Ovary (tissue), 9 donors: ENCODE data around the gene TBC1D8. TPM values are rescaled to one million over a fixed set of nuclear protein-coding genes. Genes with fewer than 3 reads are reported as not detected.

Experiments
- DNase-seq, 5 donors: peaks; one replicate each; pipeline ENCODE4 v3.0.0-alpha.2; 2019 to 2020
- H3K27ac ChIP-seq, 2 donors: fragments of 200-600 bp; one replicate each; pipeline versions ENCODE4 v1.5.1 to v1.8.0; 2019 to 2022
- H3K27me3 ChIP-seq: fragments of 200-600 bp; one replicate; pipeline ENCODE4 v1.8.0; 2022
- H3K36me3 ChIP-seq: fragments of 200-600 bp; sonication (generic); one replicate; pipeline ENCODE4 v1.5.1; 2019
- H3K4me1 ChIP-seq: one replicate; pipeline ENCODE4 v1.8.1; 2013; ENCODE audit warnings: mild to moderate bottlenecking, moderate library complexity; ENCODE audit not compliant: insufficient read depth
- H3K4me3 ChIP-seq: fragments of 200-600 bp; sonication (generic); one replicate; pipeline ENCODE4 v1.5.1; 2017
- H3K9me3 ChIP-seq, 2 donors: fragments of 200-600 bp in 1 of 2; sonication (generic) in 1 of 2; one replicate each; pipeline versions ENCODE4 v1.5.1 to v1.8.1; 2013 to 2019; ENCODE audit warnings: mild to moderate bottlenecking in 1 of 2, moderate library complexity in 1 of 2
- CTCF ChIP-seq, 3 donors: fragments of 450-650 bp in 2 of 3; fragments of 200-600 bp in 1 of 3; IDR thresholded peaks; one replicate each; pipeline versions ENCODE4 v1.5.1 to v1.8.0; 2016 to 2022; ENCODE audit warnings: antibody characterized with exemption in 3 of 3, mild to moderate bottlenecking in 1 of 3
- EP300 ChIP-seq: sonication (generic); formaldehyde crosslinking; IDR thresholded peaks from one replicate; pipeline ENCODE4 v1.6.1; 2017; ENCODE audit warnings: antibody characterized with exemption
- POLR2A ChIP-seq: fragments of 450-650 bp; IDR thresholded peaks from one replicate; pipeline ENCODE4 v1.6.1; 2017; ENCODE audit warnings: antibody characterized with exemption, mild to moderate bottlenecking, moderate library complexity
- WGBS, 3 donors: extraction: QIAGEN DNeasy Blood & Tissue Kit in 1 of 3; methylation state at CpG; one replicate each; pipeline versions ENCODE4 v1.1.5 to v1.1.7; 2013 to 2017; 5-methylcytosine and 5-hydroxymethylcytosine counted together
- intact Hi-C, 4 donors: fragments of 100-400 bp; cut with DNase I; formaldehyde crosslinking; loops; one replicate each; pipeline versions ENCODE4 v1.11.0 to v1.15.1; 2022 to 2023
- polyA plus RNA-seq, 2 donors: library from polyadenylated mRNA; stranded (reverse); fragments of 200-250 nt in 1 of 2; fragments of 350-450 nt in 1 of 2; fragmentation: Illumina TruSeq in 1 of 2; extraction: RNeasy Lipid Tissue Mini Kit (QIAGEN cat#74804) in 1 of 2; gene quantifications; one replicate each; pipeline ENCODE4 v1.2.3, GENCODE V29; 2013 to 2014
- total RNA-seq, 7 donors: library from RNA; depleted of rRNA in 2 of 7; stranded (reverse); fragments of >200 nt in 2 of 7; fragmentation: NEBNext Ultra II Directional in 3 of 7; extraction: Animal tissue kit (Norgen Biotek cat#: 25700) in 3 of 7; gene quantifications; one replicate each; pipeline versions ENCODE4 v1.1.0 to v1.2.4, GENCODE V29; 2016 to 2023
- donor health status: DM: no; HTN: no; CAD: no; lungs with moderate emphysema.
- donor health status: DM: no; HTN: no; CAD: no.
- donor health status: Bipolar disorder and iron deficiency.
- donor health status: DM: yes; HTN: yes; CAD: no.
- donor health status: DM: no; HTN: no; CAD: no.
- donor health status: DM: yes; HTN: yes; CAD: no.

The TBC1D8 gene
- total and polyA plus RNA-seq, 9 donors, result 10.8 to 44.6 (median 15.6) TPM

GRCh38 chr2:101040761-101041160 is 110.4 kb downstream of the TBC1D8 start:
- no peak overlapping the region for H3K27ac ChIP-seq
- intact Hi-C loops, result no loop called here
- no peaks in the 10 kb centered on the region for H3K36me3 ChIP-seq
- TF ChIP-seq CTCF (IDR thresholded peaks at IDR 0.05) (no peak), EP300 (no peak), POLR2A (no peak)
- no peaks in the 10 kb centered on the region for H3K9me3 ChIP-seq
- no peaks in the 10 kb centered on the region for H3K27me3 ChIP-seq
- H3K4me1 ChIP-seq, result no peaks in the 10 kb centered on the region
- WGBS, 3 donors, result 52 to 84% (median 77%) methylated on average over 6 of the region's 6 CpGs
- no peak for DNase-seq
- no peak overlapping the region for H3K4me3 ChIP-seq

- TF ChIP-seq CTCF (IDR thresholded peaks at IDR 0.05) (no peak), EP300 (no peak), POLR2A (no peak)
- Histone ChIP-seq H3K4me1 (no peaks in the 10 kb centered on the region), H3K27me3 (no peaks in the 10 kb centered on the region), H3K4me3 (no peak overlapping the region), H3K9me3 (no peaks in the 10 kb centered on the region), H3K36me3 (no peaks in the 10 kb centered on the region), H3K27ac (no peak overlapping the region)
- DNase-seq, result no peak
- intact Hi-C loops, result no loop called here
- WGBS, 3 donors, result 82 to 86% (median 84%) methylated on average over 13 of the region's 13 CpGs
Measured at GRCh38 chr2:101040072-101040471, 111.1 kb downstream of the TBC1D8 start.

- no peaks in the 10 kb centered on the region for H3K9me3 ChIP-seq
- intact Hi-C loops, result loop anchor here (5.0 to 10.0 kb wide), 3 partner anchors 114 to 169 kb away; partner anchors contain the start of gene TBC1D8 (in 1 of the 4)
- no peaks in the 10 kb centered on the region for H3K36me3 ChIP-seq
- TF ChIP-seq EP300 (no peak), POLR2A (no peak), CTCF (IDR thresholded peaks at IDR 0.05) (no peak)
- no peaks in the 10 kb centered on the region for H3K4me1 ChIP-seq
- no peaks in the 10 kb centered on the region for H3K27me3 ChIP-seq
- WGBS, 3 donors, result 93 to 96% (median 94%) methylated on average over 21 of the region's 21 CpGs
- H3K27ac ChIP-seq, result no peak overlapping the region
- H3K4me3 ChIP-seq, result no peak overlapping the region
- no peak for DNase-seq
Measured at GRCh38 chr2:101038455-101039255, 112.5 kb downstream of the TBC1D8 start.

- no peak for TF ChIP-seq POLR2A
- no peak for TF ChIP-seq CTCF (IDR thresholded peaks at IDR 0.05)
- no peak for TF ChIP-seq EP300
Measured at GRCh38 chr2:101037161-101037755, 113.9 kb downstream of the TBC1D8 start.

More at GRCh38 chr2:101037161-101037755, 113.9 kb downstream of the TBC1D8 start:
- Histone ChIP-seq H3K27ac (no peak overlapping the region), H3K27me3 (no peaks in the 10 kb centered on the region), H3K36me3 (no peaks in the 10 kb centered on the region), H3K4me1 (no peaks in the 10 kb centered on the region), H3K9me3 (no peaks in the 10 kb centered on the region), H3K4me3 (no peak overlapping the region)
- intact Hi-C loops, result loop anchor here (5.0 to 10.0 kb wide), 3 partner anchors 115 to 170 kb away; partner anchors contain the start of gene TBC1D8 (in 1 of the 4)
- WGBS, 3 donors, result 89 to 92% (median 90%) methylated on average over 18 to 19 of the region's 19 CpGs
- DNase-seq, result no peak
